GM21528 (cell line): ENCODE data around the gene PREX1.
"Not testable (repeated sequence)": the region's sequence is repeated elsewhere in the genome, so short reads cannot be mapped to it uniquely, and the experiment has no call there.

Experiments
- ATAC-seq: cut with Tn5 transposase; IDR thresholded peaks from one replicate; pipeline ENCODE4 v1.9.1; 2021; ENCODE audit warnings: mild to moderate bottlenecking, moderate library complexity; ENCODE audit not compliant: unreplicated experiment, low FRiP score

Gene PREX1, protein sequence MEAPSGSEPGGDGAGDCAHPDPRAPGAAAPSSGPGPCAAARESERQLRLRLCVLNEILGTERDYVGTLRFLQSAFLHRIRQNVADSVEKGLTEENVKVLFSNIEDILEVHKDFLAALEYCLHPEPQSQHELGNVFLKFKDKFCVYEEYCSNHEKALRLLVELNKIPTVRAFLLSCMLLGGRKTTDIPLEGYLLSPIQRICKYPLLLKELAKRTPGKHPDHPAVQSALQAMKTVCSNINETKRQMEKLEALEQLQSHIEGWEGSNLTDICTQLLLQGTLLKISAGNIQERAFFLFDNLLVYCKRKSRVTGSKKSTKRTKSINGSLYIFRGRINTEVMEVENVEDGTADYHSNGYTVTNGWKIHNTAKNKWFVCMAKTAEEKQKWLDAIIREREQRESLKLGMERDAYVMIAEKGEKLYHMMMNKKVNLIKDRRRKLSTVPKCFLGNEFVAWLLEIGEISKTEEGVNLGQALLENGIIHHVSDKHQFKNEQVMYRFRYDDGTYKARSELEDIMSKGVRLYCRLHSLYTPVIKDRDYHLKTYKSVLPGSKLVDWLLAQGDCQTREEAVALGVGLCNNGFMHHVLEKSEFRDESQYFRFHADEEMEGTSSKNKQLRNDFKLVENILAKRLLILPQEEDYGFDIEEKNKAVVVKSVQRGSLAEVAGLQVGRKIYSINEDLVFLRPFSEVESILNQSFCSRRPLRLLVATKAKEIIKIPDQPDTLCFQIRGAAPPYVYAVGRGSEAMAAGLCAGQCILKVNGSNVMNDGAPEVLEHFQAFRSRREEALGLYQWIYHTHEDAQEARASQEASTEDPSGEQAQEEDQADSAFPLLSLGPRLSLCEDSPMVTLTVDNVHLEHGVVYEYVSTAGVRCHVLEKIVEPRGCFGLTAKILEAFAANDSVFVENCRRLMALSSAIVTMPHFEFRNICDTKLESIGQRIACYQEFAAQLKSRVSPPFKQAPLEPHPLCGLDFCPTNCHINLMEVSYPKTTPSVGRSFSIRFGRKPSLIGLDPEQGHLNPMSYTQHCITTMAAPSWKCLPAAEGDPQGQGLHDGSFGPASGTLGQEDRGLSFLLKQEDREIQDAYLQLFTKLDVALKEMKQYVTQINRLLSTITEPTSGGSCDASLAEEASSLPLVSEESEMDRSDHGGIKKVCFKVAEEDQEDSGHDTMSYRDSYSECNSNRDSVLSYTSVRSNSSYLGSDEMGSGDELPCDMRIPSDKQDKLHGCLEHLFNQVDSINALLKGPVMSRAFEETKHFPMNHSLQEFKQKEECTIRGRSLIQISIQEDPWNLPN (N-terminal part only)

DNA sequence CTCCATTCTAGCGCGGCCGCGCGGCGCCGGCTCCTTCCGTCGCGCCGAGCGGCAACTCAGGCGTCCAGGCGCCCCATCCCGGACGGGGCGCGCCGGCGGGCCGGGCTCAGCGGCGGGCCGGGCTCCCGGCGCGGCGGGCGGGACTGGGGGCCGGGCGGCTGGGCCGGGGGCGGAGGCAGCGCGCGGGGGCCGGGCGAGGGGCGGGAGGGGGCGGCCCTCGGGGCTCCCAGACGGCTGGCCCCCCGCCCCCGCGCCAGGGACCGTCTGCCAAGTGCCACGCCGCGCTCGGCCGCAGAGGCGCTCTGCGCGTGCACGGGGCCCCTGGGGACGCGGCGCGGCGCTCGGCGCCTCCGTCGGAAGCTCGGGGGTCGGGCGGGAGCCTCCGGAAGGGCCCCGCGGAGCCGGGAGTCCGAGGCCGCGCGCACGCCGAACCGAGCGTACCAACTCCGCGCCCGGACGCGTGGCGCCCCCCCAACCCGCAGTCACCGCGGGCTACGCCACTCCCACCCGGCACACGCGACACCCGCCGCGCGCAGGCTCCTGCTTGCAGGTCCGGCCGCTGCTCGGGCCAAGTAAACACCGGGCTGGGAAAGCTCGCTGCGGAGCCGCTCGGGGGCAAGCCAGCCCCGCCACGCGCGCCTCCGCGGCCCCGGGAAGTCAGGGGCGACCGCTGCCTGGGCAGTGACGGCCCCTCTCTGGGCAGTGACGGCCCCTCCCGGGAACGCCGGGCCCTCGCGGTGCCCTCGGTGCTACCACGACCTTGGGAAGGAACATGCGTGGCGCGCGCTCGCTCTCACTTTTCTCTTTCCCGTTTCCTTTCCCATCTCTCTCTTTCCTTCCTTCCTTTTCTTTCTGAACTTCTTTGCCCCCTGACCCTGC, at the start of gene PREX1:
TSS of gene PREX1 (minus strand) at position 145 of the 879 bp plus-strand sequence. CDS start at position 6, 139 bp downstream.
- ATAC-seq, result no peak

DNA sequence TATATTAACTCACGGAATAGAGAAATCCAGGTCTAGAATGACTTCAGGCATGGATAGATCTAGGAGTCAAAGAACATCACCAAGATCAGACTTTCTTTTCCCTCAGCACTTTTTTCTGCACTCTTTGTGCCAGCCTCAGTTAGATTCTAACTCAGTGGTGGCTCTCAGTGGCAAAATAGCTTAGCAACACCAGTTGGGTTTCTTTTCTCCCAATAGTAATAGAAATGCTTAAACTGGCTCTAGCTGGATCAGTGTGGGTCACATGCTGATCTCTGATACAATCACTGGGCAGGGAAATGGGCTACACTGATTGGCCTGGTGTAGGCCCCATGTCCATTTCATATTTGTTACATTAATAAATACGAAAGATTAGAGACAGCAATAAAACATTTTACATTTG, 49.5 kb upstream of the PREX1 start:
- no peak for ATAC-seq

DNA sequence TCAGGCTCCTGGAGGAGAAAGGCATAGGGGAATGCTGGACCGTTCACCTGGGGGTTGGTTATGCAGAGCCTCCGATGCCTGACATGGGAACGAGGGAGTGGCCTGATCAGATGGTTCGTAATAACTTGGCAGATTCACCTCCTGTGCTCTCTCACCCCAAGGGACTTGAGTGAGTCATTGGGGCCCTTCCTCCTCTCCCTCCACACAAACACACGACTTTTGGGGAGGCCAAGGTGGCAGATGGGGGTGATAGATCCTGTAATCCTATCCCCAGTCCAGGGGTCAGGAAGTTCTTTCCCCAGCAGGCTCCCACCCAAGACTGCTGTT, 48.1 kb upstream of the PREX1 start:
- ATAC-seq, result no peak

DNA sequence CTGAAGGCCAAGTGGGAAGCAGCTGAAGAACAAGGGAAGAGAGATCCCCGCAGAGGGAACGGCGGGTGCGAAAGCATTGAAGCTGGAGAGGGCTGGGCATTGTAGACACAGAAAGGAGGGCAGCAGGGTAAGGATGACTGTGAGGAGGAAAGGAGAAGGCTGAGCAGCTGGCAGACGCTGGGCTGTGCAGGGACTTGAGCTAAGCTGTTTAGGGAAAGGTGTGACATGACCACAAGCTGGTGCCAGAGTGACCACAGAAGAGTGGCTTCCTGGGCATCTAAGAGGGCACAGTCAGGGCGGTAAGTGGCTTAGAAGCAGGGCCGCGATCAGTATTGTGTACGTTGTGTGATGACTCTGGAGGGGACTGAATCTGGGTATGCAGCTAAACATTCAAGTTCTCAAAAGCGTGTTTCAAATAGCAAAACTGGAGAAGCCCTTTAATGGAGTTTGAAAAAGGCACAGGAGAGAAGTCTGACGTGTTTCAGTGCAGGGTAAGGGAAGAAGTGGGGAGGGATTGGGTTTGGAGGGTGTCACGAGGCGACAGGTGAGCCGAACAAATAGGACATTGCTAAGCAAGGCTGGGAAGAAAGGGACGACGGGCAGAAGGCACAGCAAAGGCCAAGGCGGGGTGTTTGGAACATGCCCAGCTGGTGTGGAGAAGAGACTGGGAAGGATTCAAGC, 47.6 kb upstream of the PREX1 start:
- ATAC-seq, result no peak

DNA sequence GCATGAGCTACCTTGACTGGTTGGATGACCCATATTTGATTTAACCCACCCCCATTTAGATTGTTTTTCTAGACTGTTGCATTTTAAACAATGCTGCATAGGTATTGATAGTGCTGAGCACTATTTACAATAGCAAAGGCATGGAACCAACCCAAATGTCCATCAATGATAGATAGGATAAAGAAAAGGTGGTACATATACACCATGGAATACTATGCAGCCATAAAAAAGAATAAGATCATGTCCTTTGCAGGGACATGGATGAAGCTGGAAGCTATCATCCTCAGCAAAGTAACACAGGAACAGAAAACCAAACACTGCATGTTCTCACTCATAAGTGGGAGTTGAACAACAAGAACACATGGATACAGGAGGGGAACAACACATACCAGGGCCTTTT, 41.6 kb upstream of the PREX1 start:
- ATAC-seq, result not testable (repeated sequence)

GRCh38 chr20:48866936-48867335, 39.1 kb upstream of the PREX1 start:
- ATAC-seq, result no peak

- no peak for ATAC-seq
Measured at GRCh38 chr20:48864738-48865318, 37.0 kb upstream of the PREX1 start.

DNA sequence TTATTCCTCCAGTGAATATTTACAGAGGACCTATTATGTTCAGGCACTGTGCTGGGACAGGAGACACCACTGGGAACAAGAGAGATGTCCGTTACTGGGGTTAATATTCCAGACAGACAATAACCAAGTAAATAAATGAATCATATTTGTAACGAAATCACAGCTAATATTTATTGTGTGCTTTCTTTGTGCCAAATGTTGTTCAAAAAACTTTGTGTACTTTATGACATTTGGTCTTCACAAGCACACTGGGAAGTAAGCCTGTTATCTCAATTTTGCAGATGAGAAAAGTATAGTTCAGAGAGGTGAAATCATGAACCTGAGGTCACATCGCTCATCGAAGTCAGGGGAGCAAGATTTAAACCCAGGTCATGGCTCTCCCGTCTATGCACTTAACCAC, 36.5 kb upstream of the PREX1 start:
- ATAC-seq, result no peak

- no peak for ATAC-seq
Measured at GRCh38 chr20:48862279-48862678, 34.5 kb upstream of the PREX1 start.

- ATAC-seq, result no peak
Measured at GRCh38 chr20:48861444-48861843, 33.6 kb upstream of the PREX1 start.

- no peak for ATAC-seq
Measured at GRCh38 chr20:48858075-48858790, 30.4 kb upstream of the PREX1 start.

DNA sequence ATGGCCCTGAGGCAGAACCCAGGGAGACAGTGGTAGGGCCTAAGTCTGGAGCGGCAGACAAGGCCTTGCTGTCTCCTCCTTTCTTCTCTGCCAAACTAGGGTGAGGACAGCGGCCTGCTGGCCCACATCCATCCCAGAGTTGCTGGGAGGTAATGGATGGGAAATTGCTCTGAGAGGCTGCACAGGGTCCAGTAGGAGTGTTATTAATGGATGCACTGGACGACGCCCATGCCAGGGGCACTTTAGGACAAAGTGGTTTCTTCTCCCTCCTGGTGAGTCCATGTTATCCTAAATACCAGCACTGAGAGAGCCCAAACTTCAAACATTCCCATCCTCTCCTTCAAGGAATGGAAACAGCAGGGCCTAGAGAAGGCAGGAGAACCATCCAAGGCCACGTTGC, 28.3 kb upstream of the PREX1 start:
- ATAC-seq, result no peak

DNA sequence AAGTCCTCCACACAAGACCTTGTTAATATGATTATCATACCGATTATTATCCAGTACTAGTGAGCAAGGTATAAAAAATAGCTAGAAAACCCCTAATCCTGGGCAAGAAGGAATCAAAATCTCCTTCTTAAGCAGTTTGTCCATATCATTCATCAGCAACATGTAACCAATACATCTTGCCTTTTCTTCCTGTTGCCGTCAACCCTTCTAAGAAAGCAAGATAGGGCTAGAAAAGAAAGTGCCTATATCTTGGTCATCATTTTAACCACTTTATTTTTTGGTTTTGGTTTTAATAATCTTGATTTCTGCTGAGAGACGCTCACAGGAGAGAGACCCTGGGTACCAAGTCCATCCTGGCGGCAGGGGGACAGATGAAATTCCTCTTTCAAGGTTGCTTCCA, 27.2 kb upstream of the PREX1 start:
- ATAC-seq, result no peak

DNA sequence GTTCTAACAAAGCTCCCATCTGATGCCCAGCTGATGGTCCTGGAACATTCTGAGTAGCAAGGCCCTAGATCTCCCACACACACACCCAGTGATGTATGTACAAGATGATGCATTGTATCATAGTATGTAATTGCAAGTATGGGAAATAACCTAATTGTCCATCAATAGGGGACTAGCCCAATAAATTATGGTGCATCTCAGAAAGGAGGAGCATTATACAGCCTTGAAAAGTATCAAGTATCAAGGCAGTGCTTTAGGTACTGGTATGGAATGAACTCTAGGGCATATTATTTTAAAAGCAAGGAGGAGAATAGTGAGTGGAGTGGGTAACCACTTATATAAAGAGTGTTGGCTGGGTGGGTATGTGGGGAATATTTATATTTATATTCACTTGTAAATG, 24.8 kb upstream of the PREX1 start:
- ATAC-seq, result no peak

DNA sequence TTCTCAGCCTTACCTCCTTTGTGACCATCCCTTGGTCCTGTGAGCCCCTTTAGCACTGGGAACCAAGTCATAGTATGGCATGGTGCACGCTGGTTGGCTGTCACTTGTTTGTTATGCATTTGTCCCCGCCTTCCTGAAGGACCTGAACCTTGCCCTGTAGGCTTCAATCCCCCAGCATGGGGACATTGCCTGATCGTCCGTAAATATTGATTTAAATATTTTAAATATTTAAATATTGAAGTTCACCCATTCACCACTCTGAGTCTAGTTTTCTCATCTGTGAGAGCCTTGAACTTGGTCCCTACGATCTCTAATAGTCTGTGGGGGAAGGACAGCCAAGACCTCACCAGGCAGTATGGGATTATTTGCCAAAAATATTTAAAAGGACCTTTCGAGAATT, 23.8 kb upstream of the PREX1 start:
- ATAC-seq, result no peak

- no peak for ATAC-seq
Measured at GRCh38 chr20:48850977-48851299, 23.1 kb upstream of the PREX1 start.

DNA sequence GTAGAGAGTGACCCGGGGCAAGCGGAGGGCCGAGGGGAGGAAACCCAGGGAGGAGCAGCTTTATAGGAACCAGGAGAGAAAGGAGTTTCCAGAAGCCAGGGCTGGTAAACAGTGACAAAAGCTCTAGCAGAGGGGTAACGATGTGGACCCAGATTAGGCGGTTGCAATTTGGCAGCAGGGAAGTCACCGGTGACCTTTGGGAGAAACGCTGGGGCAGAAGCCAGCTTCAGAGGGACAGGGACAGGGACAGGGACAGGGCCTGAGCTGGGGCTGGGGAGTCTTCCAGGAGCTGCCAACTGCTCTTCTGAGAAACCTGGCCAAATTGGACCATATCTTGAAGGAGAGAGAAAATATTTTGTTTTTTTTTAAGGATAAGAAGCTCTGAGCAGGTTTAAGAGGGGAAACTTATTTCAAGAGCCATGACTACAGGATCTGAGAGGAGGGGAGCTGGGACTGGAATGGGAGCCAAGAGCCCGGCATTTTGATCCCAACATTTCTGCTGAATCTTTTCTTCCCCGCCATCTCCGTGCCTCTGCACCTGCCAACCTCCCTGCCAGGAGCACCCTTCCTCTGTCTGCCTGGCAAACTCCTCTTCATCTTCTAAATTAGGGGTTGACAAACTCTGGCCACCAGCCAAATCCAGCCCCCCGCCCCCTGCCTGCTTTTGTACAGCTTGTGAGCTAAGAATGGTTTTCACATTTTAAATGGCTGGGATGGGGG, 22.6 kb upstream of the PREX1 start:
- ATAC-seq, result no peak

DNA sequence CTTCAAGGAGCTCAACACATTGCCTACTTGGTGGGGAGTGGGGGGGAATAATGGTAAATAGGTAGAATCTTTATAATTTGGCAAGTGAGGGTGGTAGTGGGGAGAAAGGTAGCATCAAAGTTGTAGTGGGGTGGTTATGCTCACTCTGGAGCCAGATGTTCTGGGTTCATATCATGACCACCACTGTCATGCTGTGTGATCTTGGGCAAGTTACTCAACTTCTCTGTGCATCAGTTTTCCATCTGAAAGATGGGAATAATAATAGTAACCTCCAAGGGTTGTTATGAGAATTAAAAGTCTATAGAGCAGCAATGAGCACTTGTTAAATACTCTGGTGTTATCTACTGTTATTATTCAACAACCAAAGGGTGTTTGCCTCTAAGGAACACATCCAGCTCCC, 22.0 kb upstream of the PREX1 start:
- no peak for ATAC-seq
